ENCODE data around the gene MAG.

Gene MAG

DNA sequence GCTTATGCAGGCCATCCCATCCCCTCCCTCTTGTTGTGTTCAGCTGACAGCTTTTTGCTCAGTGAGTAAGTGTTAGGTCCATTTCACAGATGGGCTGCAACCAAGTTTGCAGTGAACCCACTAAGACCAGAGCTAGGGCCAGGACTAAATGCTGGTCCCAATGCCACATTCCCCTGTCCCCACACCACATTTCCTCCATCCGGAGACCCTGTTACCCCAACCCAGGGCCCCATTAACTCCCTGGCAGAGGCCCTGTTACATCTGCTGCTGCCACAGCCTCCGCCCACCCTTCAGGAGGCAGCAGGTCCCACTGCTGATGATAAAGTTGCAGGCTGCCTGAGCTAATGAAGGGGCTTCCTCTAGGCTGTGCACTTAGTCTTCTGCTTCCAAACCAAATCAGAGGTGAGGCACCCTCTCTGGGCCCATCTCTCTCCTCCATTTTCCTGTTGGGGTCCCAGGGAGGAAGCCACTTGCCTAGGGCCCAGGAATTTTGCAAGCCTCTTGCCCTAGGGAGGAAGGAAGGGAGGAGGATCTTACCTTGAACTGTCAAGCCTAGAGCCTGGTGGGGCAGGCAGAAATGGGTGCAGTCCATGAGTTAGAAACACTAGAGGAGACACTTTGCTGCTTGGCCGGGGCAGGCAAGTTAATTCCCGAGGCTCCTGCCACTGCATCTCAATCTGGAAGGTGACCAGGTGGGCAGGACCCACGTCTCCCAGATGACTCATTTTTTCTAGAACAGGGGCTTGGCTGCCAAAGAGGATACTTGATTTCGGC, 26.6 kb upstream of the MAG start:
- no peak for DNase-seq (ENCODE audit: low read depth)

DNA sequence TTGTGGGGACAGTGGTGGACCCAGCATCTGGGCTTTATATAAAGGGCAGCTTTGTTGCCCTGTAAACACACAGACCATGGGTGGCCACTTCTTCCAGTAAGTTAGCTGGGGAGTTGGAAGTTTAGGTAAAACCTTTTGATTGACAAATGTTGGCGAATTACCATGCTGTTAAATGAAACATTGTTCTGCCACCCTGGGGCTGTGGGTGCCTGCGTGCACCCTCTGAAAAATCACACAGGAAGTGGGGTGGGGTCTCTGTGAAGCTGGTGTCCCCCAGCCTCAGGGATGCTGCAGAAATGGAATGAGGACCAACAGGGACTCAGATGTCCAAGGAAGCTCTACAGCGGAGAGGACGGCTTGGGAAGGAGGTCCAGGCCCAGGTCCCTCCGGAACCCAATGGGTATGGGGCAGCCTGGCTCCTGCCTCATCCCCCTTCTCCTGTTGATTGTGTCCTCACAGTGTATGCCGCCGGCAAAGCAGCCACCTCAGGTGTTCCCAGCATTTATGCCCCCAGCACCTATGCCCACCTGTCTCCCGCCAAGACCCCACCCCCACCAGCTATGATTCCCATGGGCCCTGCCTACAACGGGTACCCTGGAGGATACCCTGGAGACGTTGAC, 26.0 kb upstream of the MAG start:
- DNase-seq (ENCODE audit: low read depth), result no peak

DNA sequence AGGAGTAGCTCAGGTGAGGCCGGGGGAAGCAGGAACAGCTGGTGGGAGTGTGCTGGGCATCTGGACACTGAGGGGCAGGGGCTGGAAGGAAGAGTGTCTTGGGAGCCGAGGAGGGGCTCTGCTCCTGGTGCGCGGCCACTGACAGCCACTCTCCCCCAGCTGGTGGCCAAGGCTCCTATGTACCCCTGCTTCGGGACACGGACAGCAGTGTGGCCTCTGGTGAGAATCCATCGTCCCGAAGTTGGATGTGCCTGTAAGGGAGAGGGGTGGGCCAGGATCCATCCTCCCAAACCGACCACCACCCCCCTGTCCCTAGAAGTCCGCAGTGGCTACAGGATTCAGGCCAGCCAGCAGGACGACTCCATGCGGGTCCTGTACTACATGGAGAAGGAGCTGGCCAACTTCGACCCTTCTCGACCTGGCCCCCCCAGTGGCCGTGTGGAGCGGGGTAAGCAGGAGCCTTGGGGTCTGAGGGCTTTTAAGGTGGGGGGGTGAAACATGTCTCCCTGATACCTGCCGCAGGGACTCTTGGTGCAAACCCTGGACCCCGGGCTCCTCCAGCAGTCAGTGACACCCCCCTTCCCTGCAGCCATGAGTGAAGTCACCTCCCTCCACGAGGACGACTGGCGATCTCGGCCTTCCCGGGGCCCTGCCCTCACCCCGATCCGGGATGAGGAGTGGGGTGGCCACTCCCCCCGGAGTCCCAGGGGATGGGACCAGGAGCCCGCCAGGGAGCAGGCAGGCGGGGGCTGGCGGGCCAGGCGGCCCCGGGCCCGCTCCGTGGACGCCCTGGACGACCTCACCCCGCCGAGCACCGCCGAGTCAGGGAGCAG, 25.2 kb upstream of the MAG start:
- DNase-seq (ENCODE audit: low read depth), result no peak

DNA sequence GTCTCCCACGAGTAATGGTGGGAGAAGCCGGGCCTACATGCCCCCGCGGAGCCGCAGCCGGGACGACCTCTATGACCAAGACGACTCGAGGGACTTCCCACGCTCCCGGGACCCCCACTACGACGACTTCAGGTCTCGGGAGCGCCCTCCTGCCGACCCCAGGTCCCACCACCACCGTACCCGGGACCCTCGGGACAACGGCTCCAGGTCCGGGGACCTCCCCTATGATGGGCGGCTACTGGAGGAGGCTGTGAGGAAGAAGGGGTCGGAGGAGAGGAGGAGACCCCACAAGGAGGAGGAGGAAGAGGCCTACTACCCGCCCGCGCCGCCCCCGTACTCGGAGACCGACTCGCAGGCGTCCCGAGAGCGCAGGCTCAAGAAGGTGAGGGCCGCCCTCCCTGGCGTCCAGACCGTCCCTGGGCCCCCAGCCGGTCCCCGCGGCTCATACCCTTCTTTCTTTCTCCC, 24.6 kb upstream of the MAG start:
- no peak for DNase-seq (ENCODE audit: low read depth)

DNA sequence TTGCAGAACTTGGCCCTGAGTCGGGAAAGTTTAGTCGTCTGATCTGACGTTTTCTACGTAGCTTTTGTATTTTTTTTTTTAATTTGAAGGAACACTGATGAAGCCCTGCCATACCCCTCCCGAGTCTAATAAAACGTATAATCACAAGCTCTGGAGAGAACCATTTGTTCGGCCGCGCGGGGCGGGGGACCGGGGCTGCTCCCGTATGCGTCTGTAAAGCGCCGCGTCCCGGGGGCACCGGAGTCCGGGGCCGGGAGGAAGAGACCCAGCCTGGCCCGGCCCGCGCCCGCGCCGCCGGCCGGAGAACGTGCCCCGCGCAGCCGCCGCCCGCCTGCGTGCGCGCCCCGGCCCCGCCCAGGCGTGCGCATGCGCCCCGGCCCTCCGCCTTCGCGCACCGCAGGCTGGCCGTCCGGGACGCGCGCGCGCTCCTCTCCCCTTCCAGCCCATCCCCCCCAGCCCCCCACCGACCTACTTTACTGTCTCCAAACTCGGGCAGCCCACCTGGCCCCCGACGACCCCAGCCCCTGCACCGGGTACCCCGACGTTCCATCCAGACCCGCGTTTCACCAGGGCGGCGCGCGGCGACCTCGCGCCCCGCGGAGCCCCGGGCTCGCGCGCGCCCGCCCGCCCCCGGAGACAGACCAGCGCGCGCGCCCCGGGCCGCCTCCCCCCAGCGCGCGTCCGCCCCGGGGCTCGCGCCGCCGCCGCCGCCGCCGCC, 24.0 kb upstream of the MAG start:
- DNase-seq (ENCODE audit: low read depth), result peak; percentile 56

DNA sequence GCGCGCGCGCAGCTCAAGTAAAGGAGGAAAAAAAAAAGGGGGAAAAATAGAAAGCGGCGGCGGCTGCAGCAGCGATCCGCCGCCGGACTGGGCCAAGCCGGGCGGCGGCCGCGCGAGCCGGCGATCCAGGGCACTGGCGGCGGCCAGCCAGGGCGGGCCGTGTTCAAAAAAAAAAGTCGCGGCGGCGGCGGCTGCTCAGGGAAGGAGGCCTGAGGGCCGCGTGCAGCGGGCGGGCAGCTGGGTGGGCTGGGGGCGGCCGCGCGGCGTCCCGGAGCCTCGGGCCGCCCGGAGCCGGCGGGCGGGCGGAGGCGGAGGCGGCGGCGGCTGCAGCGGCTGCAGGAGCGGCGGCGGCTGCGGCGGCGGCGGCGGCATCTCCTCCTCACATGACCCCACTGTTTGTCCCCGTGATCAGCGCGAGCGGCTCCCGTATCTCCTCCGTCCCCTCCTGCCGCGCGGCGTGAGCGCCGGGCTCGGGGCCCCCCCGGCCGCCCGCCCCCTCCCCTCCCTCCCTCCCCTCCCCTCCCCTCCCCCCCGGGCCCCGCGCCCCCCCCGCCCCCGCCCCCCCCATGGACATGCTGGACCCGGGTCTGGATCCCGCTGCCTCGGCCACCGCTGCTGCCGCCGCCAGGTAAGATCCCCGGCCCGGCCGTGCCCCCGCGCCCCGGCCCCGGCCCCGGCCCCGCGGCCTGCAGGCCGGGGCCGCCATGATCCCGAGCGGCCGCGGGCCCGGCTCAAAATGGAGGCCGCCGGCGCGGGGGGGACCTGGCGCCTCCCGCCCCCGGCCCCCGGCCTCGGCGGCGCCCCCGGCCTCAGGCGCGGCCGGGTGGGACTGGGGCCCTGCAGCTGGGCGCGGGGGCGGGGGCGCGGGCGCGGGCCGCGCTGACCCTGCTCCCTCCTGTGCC, 23.2 kb upstream of the MAG start, which contains the start of gene USF2:
Gene USF2, plus strand, starts transcription at position 427 of the 902 bp plus-strand sequence. Its CDS starts 140 bp downstream, at position 567.
- DNase-seq (ENCODE audit: low read depth), result peak; percentile 46

DNA sequence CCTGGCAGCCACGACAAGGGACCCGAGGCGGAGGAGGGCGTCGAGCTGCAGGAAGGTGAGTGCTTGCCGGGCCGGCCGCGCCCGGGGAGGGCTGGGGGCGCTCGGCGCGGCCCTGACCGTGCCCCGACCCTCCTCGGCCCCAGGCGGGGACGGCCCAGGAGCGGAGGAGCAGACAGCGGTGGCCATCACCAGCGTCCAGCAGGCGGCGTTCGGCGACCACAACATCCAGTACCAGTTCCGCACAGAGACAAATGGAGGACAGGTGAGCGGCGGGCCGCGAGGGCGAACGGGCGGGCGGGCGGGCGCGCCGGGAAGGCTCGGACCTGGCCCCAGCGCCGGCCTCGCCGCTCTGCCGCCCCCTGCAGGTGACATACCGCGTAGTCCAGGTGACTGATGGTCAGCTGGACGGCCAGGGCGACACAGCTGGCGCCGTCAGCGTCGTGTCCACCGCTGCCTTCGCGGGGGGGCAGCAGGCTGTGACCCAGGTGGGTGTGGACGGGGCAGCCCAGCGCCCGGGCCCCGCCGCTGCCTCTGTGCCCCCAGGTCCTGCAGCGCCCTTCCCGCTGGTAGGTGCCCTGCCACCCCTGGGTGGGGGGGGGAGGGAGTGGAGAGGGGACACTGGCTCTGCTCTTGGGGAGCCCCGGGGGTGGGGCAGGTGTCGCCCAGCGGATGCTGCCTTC, 22.4 kb upstream of the MAG start:
- peak; percentile 48 for DNase-seq (ENCODE audit: low read depth)

DNA sequence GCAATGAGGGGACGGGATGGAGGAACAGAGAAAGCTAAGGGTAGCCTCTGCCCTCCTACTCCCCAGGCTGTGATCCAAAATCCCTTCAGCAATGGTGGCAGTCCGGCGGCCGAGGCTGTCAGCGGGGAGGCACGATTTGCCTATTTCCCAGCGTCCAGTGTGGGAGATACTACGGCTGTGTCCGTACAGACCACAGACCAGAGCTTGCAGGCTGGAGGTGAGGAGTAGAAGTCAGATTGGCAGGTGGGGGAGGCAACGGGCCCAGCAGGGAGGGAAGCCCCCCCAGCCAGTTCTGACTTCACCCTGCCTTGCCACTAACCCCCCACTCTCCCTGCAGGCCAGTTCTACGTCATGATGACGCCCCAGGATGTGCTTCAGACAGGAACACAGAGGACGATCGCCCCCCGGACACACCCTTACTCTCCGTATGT, 21.6 kb upstream of the MAG start:
- no peak for DNase-seq (ENCODE audit: low read depth)

DNA sequence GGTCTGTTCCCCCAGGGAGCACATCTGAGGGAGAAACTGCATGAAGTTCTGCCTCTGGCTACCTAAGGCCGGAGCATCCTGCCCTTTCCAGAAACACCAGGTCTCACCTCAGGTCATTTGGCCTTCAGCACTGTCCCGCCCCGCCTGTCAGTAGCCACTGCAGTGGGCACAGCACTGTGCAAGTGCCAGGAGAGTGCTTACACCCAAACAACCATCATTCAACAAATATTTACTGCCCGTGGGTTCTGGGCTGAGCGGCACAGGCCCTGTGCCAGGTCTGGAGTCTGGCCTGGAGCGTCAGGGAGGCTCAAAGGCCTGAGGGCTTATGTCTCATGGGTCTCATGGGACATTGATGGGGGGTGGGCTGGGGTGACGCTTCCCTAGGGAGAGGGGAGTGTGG, 20.4 kb upstream of the MAG start:
- no peak for DNase-seq (ENCODE audit: low read depth)

DNA sequence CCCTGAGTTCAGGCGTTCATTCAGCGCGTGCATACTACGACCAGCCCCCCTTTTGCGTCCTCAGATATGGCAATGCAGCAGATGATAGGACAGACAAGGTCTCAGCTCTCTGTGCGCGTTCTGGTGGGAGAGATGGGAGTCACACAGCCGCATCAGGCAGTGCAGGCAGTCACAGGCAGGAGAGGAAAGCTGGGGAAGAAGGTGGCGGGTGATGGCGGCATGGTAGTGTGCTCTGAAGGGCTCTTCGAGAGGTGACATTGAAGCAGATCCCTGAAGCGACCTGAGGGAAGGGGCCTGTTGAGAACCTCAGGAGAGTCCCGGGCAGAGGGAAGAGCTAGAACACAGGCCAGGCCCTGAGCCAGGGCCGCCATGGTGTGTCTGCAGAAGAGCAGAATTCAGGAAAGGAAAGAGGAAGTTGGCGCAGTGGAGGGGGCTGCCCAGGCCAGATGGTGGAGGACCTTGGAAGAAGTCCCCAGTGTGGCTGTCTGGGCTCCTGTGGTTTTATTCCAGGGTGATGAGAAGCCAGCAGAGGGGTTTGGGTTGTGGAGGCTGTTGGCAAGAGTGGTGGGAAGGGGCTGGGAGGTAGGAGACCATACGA, 19.7 kb upstream of the MAG start:
- no peak for DNase-seq (ENCODE audit: low read depth)

DNA sequence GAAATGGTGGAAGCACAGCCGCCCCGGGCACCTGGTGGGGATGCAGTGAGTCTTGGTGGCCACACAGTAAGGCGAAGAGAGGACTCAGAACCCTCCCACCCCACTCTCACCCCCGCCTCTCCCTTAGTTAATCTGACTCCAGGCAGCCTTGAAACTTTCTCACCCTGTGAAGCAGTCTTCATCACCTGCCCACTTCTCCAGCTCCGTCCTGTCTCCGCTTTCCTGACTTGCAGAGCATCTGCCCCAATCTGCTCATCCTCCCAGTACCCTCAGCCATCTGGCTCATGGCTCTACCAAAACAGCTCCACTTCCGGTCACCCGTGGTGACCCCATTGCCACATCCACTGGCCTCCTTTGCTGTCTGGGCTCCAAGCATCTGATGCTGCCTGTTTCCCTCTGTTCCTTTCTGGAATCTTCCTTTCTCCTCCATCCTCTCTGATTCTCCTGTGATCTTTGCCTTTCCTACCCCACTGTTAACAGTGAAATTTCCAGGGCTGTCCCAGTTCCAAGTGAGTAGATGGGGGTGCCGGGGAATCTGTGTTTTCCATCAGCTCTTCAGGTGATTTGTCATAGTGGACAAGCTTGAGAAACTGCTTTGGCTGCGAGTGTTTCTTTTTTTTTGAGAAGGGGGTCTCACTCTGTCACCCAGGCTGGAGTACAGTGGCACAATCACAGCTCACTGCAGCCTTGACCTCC, 18.9 kb upstream of the MAG start:
- no peak for DNase-seq (ENCODE audit: low read depth)

DNA sequence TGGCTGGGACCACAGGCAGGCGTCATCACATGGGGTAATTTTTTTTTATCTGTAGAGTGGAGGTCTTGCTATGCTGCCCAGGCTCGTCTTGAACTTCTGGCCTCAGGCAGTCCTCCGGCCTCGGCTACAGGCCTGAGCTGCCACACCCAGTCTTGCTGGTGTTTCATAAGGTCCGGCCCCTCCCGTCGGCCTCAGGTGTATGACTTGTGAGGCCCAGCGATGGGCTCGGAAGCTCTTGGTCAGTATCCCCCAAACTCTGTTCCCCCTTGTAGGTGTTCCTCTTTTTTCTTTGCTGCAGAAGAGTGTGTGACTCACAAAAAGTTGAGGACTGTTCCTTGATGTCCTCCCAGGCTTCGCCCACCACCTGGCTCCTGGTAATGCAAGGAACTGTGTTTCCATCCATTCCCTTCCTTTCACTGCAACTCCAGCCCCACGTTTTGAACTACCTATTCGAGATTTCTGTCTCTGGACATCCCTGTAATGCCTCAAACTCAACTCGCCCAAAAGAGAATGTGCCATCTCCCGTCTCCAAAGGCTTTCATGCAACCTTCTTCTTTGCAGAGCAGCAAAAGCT, 18.2 kb upstream of the MAG start:
- DNase-seq (ENCODE audit: low read depth), result no peak

DNA sequence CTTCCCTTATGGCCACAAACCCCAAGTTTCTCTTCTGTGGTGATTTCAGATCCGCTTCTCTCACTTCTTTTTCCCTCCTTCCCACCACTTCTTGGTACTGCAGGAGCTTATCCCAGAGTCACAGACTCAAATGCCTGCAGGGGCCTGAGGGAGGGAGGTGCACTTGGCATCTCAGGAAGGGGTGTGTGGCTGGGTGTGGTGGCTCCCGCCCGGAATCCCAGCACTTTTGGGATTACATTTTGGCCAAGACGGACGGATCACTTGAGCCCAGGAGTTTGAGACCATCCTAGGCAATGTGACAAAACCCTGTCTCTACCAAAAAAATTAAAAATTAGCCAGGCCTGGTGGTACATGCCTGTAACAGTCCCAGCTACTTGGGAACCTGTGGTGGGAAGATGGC, 17.6 kb upstream of the MAG start:
- no peak for DNase-seq (ENCODE audit: low read depth)

DNA sequence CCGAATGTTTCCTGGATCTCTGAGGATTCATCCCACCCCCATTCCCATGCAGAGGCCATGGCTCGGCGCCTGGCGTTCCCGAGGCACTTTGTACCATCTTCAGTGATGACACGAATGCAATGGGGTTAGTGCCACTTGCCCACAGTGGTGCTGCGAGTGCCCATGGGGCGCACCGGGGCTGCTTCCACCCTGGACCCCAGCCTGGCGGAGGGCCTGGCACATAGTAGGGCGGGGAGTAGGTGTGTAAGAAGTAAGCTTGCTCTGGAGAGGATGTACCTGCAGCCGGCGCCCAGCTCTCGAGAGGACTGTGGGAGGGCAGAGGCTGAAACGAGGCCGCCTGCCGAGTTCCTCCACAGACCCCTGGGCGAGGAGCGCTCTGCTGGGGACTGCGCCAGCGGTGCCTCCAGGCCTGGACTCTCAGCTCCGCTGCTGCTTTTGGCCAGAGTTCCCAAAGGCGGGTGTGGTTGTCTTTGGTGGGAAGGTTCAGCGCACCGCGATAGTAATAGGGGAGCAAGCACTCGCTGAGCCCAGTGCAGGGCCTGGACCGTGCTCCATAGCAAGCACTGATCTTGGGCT, 15.2 kb upstream of the MAG start:
- no peak for DNase-seq (ENCODE audit: low read depth)

DNA sequence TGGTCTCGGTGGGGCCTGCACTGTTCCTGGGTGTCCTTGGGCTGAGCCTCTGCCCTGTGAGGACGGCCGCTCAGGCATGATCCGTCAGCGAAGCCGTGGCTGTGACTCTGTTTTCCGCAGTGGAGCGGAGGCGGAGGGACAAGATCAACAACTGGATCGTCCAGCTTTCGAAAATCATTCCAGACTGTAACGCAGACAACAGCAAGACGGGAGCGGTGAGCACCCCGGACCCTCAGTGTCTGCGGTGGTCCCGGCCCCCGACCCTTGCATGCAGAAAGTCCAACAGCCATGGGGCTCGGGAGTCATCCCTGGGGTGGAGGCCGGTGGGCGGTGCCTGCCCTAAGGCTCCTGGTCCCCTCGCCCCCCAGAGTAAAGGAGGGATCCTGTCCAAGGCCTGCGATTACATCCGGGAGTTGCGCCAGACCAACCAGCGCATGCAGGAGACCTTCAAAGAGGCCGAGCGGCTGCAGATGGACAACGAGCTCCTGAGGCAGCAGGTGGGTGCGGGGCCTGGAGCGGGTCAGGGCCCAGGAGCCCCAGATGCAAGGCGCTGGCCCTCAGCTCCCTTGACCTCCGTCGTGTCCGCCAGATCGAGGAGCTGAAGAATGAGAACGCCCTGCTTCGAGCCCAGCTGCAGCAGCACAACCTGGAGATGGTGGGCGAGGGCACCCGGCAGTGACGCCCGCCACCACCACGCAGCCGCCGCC, 13.2 kb upstream of the MAG start:
- no peak for DNase-seq (ENCODE audit: low read depth)

DNA sequence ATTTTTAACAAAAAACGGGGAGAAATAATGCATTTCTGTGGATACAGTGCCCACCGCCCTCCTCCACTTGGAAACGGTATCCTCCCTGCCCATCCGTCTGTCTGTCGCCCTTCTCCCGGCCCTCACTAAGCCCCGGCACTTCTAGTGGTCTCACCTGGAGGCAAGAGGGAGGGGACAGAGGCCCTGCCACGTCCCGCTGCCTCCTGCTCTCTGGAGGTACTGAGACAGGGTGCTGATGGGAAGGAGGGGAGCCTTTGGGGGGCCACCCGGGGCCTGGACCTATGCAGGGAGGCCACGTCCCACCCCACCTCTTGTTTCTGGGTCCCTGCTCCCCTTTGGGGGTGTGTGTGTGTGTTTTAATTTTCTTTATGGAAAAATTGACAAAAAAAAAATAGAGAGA, 12.6 kb upstream of the MAG start:
- DNase-seq (ENCODE audit: low read depth), result no peak

DNA sequence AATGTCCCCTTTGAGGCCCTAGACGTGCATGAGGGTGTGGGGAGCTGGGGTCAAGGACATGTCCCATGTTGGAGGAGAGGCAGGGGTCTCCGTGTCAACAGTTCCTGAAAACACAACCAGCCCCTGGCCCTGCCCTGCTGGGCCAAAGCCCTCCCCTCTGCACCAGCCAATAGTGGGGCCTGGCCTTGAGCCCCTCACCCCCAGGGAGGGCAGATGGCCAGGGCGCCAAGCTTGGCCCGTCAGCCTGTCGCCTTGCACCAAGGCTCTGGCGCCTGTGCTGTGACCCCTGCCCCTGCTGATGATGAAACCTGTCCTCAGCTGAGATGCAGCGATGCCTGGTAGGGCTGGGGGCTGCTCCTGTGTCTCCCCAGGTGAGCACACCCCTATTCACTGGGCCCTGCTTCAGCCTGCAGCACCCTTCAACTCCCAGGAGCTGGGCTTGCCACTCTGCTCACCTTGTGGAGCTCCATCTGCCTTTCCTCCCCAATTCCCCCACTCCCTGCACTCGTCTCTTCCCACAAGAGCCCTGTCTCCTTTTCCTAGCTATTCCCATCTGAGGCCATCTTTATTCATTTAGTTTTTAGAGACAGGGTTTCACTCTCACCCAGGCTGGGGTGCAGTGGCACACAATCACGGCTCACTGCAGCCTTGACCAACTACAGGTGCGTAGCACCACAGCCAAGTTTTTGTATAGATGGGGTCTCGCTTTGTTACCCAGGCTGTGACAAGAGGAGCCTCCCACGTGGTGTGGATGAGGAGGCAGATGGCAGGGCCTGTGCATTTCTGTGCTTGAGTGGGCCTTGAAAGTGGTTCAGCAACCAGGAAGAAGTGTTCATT, 11.8 kb upstream of the MAG start:
- no peak for DNase-seq (ENCODE audit: low read depth)
